Sigmoid colon (tissue), 7 donors: ENCODE data around the gene ZNF319. TPM values are rescaled to one million over a fixed set of nuclear protein-coding genes. Genes with fewer than 3 reads are reported as not detected.

Source experiments
- DNase-seq: peaks from one replicate; pipeline ENCODE4 v3.0.0-alpha.2; 2019
- H3K27ac ChIP-seq, 4 donors: fragments of 200-600 bp; sonication (generic); one replicate each; pipeline ENCODE4 v1.5.1; 2016 to 2019; ENCODE audit warnings: mild to moderate bottlenecking in 1 of 4
- H3K27me3 ChIP-seq, 3 donors: fragments of 200-600 bp; sonication (generic); one replicate each; pipeline ENCODE4 v1.5.1; 2019; ENCODE audit warnings: mild to moderate bottlenecking in 1 of 3
- H3K36me3 ChIP-seq, 4 donors: fragments of 200-600 bp; sonication (generic); one replicate each; pipeline ENCODE4 v1.5.1; 2016 to 2019
- H3K4me1 ChIP-seq, 4 donors: fragments of 200-600 bp; sonication (generic); one replicate each; pipeline ENCODE4 v1.5.1; 2017 to 2019
- H3K4me3 ChIP-seq, 4 donors: fragments of 200-600 bp; sonication (generic); one replicate each; pipeline ENCODE4 v1.5.1; 2017 to 2019; ENCODE audit warnings: mild to moderate bottlenecking in 2 of 4, moderate library complexity in 1 of 4
- H3K9me3 ChIP-seq, 4 donors: fragments of 200-600 bp in 3 of 4; sonication (generic) in 3 of 4; one replicate each; pipeline versions ENCODE4 v1.5.1 to v1.6.1; 2013 to 2019
- CTCF ChIP-seq, 4 experiments: fragments of 450-650 bp in 3 of 4; fragments of 200-600 bp in 1 of 4; IDR thresholded peaks; one replicate each; pipeline ENCODE4 v1.5.1; 2016 to 2019; ENCODE audit warnings: antibody characterized with exemption in 4 of 4, mild to moderate bottlenecking in 3 of 4, moderate library complexity in 2 of 4
- EP300 ChIP-seq, 4 donors: sonication (generic); formaldehyde crosslinking; IDR thresholded peaks; one replicate each; pipeline ENCODE4 v1.6.1; 2017; ENCODE audit warnings: antibody characterized with exemption in 4 of 4
- POLR2A ChIP-seq, 2 donors: fragments of 450-650 bp; IDR thresholded peaks; one replicate each; pipeline ENCODE4 v1.6.1; 2016; ENCODE audit warnings: antibody characterized with exemption in 2 of 2, mild to moderate bottlenecking in 2 of 2, moderate library complexity in 2 of 2
- POLR2AphosphoS5 ChIP-seq, 4 donors: sonication (generic); formaldehyde crosslinking; IDR thresholded peaks; one replicate each; pipeline ENCODE4 v1.6.1; 2017; ENCODE audit warnings: antibody characterized with exemption in 4 of 4
- WGBS, 2 donors: extraction: QIAGEN DNeasy Blood & Tissue Kit; methylation state at CpG; one replicate each; pipeline ENCODE4 v1.1.7; 2013; 5-methylcytosine and 5-hydroxymethylcytosine counted together
- intact Hi-C: fragments of 100-400 bp; cut with DNase I; formaldehyde crosslinking; loops from one replicate; pipeline ENCODE4 v1.15.1; 2023
- polyA plus RNA-seq, 3 donors: library from polyadenylated mRNA; stranded (reverse); fragments of 200-250 nt; gene quantifications; one replicate each; pipeline ENCODE4 v1.2.3, GENCODE V29; 2013
- total RNA-seq, 4 donors: library from RNA; depleted of rRNA; stranded (reverse); fragments of >200 nt; gene quantifications; one replicate each; pipeline ENCODE4 v1.1.0, GENCODE V29; 2016
- donor health status: healthy with polysubstance abuse.
- donor health status: Bipolar disorder and iron deficiency.
- donor health status: healthy.

Gene ZNF319
- total and polyA plus RNA-seq, 7 donors, result 1.2 to 5.7 (median 4.8) TPM

- no peak for DNase-seq
- no peaks in the 10 kb centered on the region for H3K9me3 ChIP-seq
- no peak overlapping the region for H3K4me3 ChIP-seq
- intact Hi-C loops, result no loop called here
- no peaks in the 10 kb centered on the region for H3K36me3 ChIP-seq
- no peak overlapping the region for H3K27ac ChIP-seq
- no peaks in the 10 kb centered on the region for H3K4me1 ChIP-seq
- WGBS, 2 donors, result 49 to 75% methylated on average over 2 of the region's 2 CpGs
- H3K27me3 ChIP-seq, result no peaks in the 10 kb centered on the region
- TF ChIP-seq CTCF (IDR thresholded peaks at IDR 0.05) (no peak), EP300 (IDR thresholded peaks at IDR 0.05) (no peak), POLR2A (IDR thresholded peaks at IDR 0.05) (no peak), POLR2AphosphoS5 (IDR thresholded peaks at IDR 0.05) (no peak)
Measured at GRCh38 chr16:57961538-57961937, 38.9 kb downstream of the ZNF319 start.

GRCh38 chr16:57960826-57961472 is 39.5 kb downstream of the ZNF319 start:
- Histone ChIP-seq H3K36me3 (no peaks in the 10 kb centered on the region), H3K27ac (no peak overlapping the region), H3K27me3 (no peaks in the 10 kb centered on the region), H3K4me3 (no peak overlapping the region), H3K4me1 (no peaks in the 10 kb centered on the region), H3K9me3 (no peaks in the 10 kb centered on the region)
- no peak for DNase-seq
- WGBS, 2 donors, result 89 to 90% methylated on average over 7 of the region's 7 CpGs
- intact Hi-C loops, result no loop called here
- TF ChIP-seq EP300 (IDR thresholded peaks at IDR 0.05) (no peak), CTCF (IDR thresholded peaks at IDR 0.05) (no peak), POLR2AphosphoS5 (IDR thresholded peaks at IDR 0.05) (no peak), POLR2A (IDR thresholded peaks at IDR 0.05) (no peak)

- Histone ChIP-seq H3K4me1 (no peaks in the 10 kb centered on the region), H3K4me3 (no peak overlapping the region), H3K9me3 (no peaks in the 10 kb centered on the region), H3K27me3 (no peaks in the 10 kb centered on the region), H3K27ac (no peak overlapping the region), H3K36me3 (no peaks in the 10 kb centered on the region)
- intact Hi-C loops, result no loop called here
- DNase-seq, result no peak
- 76 to 89% methylated on average over 10 of the region's 10 CpGs for WGBS, 2 donors
- TF ChIP-seq EP300 (IDR thresholded peaks at IDR 0.05) (no peak), POLR2A (IDR thresholded peaks at IDR 0.05) (no peak), CTCF (IDR thresholded peaks at IDR 0.05) (no peak), POLR2AphosphoS5 (IDR thresholded peaks at IDR 0.05) (no peak)
Measured at GRCh38 chr16:57960310-57960709, 40.2 kb downstream of the ZNF319 start.

GRCh38 chr16:57959804-57960203 is 40.7 kb downstream of the ZNF319 start:
- H3K27ac ChIP-seq, result no peak overlapping the region
- no peaks in the 10 kb centered on the region for H3K36me3 ChIP-seq
- intact Hi-C loops, result no loop called here
- no peaks in the 10 kb centered on the region for H3K27me3 ChIP-seq
- TF ChIP-seq POLR2AphosphoS5 (IDR thresholded peaks at IDR 0.05) (no peak), POLR2A (IDR thresholded peaks at IDR 0.05) (no peak), EP300 (IDR thresholded peaks at IDR 0.05) (no peak), CTCF (IDR thresholded peaks at IDR 0.05) (no peak)
- no peak for DNase-seq
- H3K4me3 ChIP-seq, result no peak overlapping the region
- WGBS, 2 donors, result 85% methylated on average over 11 of the region's 11 CpGs
- no peaks in the 10 kb centered on the region for H3K4me1 ChIP-seq
- H3K9me3 ChIP-seq, result no peaks in the 10 kb centered on the region

GRCh38 chr16:57959121-57959520 is 41.4 kb downstream of the ZNF319 start:
- intact Hi-C loops, result no loop called here
- TF ChIP-seq CTCF (IDR thresholded peaks at IDR 0.05) (no peak), POLR2A (IDR thresholded peaks at IDR 0.05) (no peak), POLR2AphosphoS5 (IDR thresholded peaks at IDR 0.05) (no peak), EP300 (IDR thresholded peaks at IDR 0.05) (no peak)

More at GRCh38 chr16:57959121-57959520, 41.4 kb downstream of the ZNF319 start:
- Histone ChIP-seq H3K4me3 (no peak overlapping the region), H3K27ac (no peak overlapping the region), H3K27me3 (no peaks in the 10 kb centered on the region), H3K4me1 (no peaks in the 10 kb centered on the region), H3K9me3 (no peaks in the 10 kb centered on the region), H3K36me3 (no peaks in the 10 kb centered on the region)
- DNase-seq, result no peak
- WGBS, 2 donors, result 80 to 85% methylated on average over 8 of the region's 8 CpGs
